Suprapubic skin (tissue), 3 donors: ENCODE results near the gene ZNF497.

Experiments
- POLR2AphosphoS5 ChIP-seq, 3 donors: sonication (generic); formaldehyde crosslinking; IDR thresholded peaks; one replicate each; pipeline ENCODE4 v1.6.1; 2017; ENCODE audit warnings: antibody characterized with exemption in 3 of 3
- TF ChIP-seq, protein P1 (sequence below), 2 donors: fragments of 200-600 bp in 1 of 2; fragments of 450-650 bp in 1 of 2; sonication (generic) in 1 of 2; IDR thresholded peaks; one replicate each; pipeline ENCODE4 v1.5.1; 2016 to 2019; ENCODE audit warnings: antibody characterized with exemption in 2 of 2, mild to moderate bottlenecking in 1 of 2, moderate library complexity in 1 of 2

DNA sequence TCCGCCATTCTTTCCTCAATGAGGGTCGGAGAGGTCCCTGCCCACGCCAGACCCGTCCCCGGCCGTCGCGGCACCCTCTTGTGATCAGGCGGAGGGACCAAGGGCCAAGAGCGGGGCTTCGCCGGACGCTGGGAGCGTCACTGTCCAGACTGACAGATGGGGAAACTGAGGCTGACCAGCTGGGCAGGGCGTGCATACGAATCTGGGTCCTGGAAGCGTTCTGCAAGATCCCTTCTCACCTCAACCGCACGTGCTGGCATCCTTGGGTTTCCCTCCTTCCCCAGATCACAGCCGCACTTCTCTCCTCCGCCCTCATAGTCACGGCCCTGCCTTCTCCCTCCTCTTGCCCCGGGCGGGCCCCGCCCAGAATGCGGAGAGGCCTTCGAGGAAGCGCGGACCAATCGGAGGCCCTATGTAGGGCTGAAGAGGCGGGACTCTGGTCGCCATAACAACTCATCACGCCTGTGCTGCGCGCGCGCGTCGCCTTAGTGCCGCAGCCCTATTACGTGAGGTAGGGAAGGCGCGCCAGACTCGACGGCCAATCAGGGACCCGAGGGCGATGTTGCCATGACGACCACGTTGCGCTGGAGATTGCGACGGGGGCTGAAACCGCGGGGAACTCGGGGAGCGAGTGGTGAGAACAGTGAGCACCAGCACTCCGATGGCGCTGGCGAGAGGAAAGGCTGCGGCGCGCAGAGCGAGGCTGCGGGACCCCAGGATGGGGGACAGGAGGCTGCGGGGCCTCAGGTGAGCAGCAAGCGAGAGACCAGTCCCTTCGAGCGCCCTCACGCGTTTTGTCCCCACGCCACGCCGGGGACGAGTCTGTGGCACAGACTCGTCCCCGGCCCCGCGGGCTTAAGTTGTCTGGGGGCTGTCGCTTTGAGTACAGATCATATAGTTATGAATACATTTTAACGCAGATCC, 38.6 kb upstream of the ZNF497 start:
- TF ChIP-seq, protein P1, sequence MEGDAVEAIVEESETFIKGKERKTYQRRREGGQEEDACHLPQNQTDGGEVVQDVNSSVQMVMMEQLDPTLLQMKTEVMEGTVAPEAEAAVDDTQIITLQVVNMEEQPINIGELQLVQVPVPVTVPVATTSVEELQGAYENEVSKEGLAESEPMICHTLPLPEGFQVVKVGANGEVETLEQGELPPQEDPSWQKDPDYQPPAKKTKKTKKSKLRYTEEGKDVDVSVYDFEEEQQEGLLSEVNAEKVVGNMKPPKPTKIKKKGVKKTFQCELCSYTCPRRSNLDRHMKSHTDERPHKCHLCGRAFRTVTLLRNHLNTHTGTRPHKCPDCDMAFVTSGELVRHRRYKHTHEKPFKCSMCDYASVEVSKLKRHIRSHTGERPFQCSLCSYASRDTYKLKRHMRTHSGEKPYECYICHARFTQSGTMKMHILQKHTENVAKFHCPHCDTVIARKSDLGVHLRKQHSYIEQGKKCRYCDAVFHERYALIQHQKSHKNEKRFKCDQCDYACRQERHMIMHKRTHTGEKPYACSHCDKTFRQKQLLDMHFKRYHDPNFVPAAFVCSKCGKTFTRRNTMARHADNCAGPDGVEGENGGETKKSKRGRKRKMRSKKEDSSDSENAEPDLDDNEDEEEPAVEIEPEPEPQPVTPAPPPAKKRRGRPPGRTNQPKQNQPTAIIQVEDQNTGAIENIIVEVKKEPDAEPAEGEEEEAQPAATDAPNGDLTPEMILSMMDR (IDR thresholded peaks at IDR 0.05) = no peak
- peak in 2 of 3 donors; percentile 24 to 91 for TF ChIP-seq POLR2AphosphoS5 (IDR thresholded peaks at IDR 0.05)
